PC-9 (cell line): ENCODE measurements around the gene DNAJC3. TPM values are rescaled to one million over a fixed set of nuclear protein-coding genes. Genes with fewer than 3 reads are reported as not detected.

ENCODE experiments used
- BruUV-seq: library from RNA; stranded (reverse); fragments of 400-500 nt; replicated peaks from 2 replicates; lab custom pipeline; 2021; lab: Mats Ljungman, UMichigan
- CTCF ChIA-PET: fragments of 300-600 bp; sonication (Branson Sonifier 250); formaldehyde crosslinking; loops from one replicate; lab custom pipeline; 2022; ENCODE audit warnings: antibody characterized with exemption; lab: Charles Lee
- POLR2A ChIA-PET: fragments of 300-600 bp; sonication (Branson Sonifier 250); formaldehyde crosslinking; loops from one replicate; lab custom pipeline; 2022; ENCODE audit warnings: antibody characterized with exemption; ENCODE audit not compliant: unreplicated experiment; lab: Charles Lee
- DNase-seq, 2 experiments: peaks; one replicate each; pipeline versions ENCODE4 v3.0.0 to v3.0.0-alpha.2; 2015 to 2022; ENCODE audit warnings: mixed read lengths in 1 of 2
- H2AFZ ChIP-seq: fragments of 200-600 bp; sonication (generic); 2 replicates; pipeline ENCODE4 v1.8.1; 2017; ENCODE audit warnings: antibody characterized with exemption
- H3F3A ChIP-seq: fragments of 200-600 bp; sonication (generic); 2 replicates; pipeline ENCODE4 v1.8.1; 2017; ENCODE audit warnings: antibody characterized with exemption, mild to moderate bottlenecking, low read depth; ENCODE audit not compliant: insufficient read depth
- H3K27ac ChIP-seq: fragments of 200-600 bp; sonication (generic); 2 replicates; pipeline ENCODE4 v1.6.1; 2016; ENCODE audit warnings: mixed run types
- H3K27me3 ChIP-seq: fragments of 200-600 bp; sonication (generic); 2 replicates; pipeline ENCODE4 v1.6.1; 2016; ENCODE audit warnings: low read depth, mixed run types; ENCODE audit not compliant: insufficient read depth
- H3K36me3 ChIP-seq: fragments of 200-600 bp; sonication (generic); 2 replicates; pipeline ENCODE4 v1.6.1; 2016; ENCODE audit warnings: low read depth, mixed run types
- H3K4me1 ChIP-seq: fragments of 200-600 bp; sonication (generic); replicated peaks from 2 replicates; pipeline ENCODE4 v1.6.1; 2016; ENCODE audit warnings: mixed run types; ENCODE audit not compliant: insufficient read depth
- H3K4me2 ChIP-seq: fragments of 200-600 bp; sonication (generic); 2 replicates; pipeline ENCODE4 v1.6.1; 2017; ENCODE audit warnings: mixed run types
- H3K4me3 ChIP-seq: fragments of 200-600 bp; sonication (generic); 2 replicates; pipeline ENCODE4 v1.6.1; 2016; ENCODE audit warnings: mixed run types
- H3K79me2 ChIP-seq: fragments of 200-600 bp; sonication (generic); 2 replicates; pipeline ENCODE4 v1.6.1; 2017; ENCODE audit warnings: low read depth, mixed run types
- H3K9me2 ChIP-seq: fragments of 200-600 bp; sonication (generic); 2 replicates; pipeline ENCODE4 v1.8.1; 2017; ENCODE audit warnings: mild to moderate bottlenecking; ENCODE audit not compliant: insufficient read depth
- H3K9me3 ChIP-seq: fragments of 200-600 bp; sonication (generic); 2 replicates; pipeline ENCODE4 v1.8.1; 2016; ENCODE audit warnings: low read depth; ENCODE audit not compliant: insufficient read depth
- H4K20me1 ChIP-seq: fragments of 200-600 bp; sonication (generic); 2 replicates; pipeline ENCODE4 v1.8.1; 2017; ENCODE audit not compliant: insufficient read depth
- EZH2 ChIP-seq: fragments of 200-600 bp; sonication (generic); IDR thresholded peaks from 2 replicates; pipeline ENCODE4 v1.8.0; 2017; ENCODE audit warnings: antibody characterized with exemption, low read depth
- intact Hi-C: fragments of 100-400 bp; cut with micrococcal nuclease; formaldehyde crosslinking; loops from one replicate; pipeline ENCODE4 v1.10.0; 2022; ENCODE audit not compliant: unreplicated experiment
- total RNA-seq: library from RNA; stranded (reverse); gene quantifications from 2 replicates; pipeline ENCODE4 v1.2.3, GENCODE V29; 2021
- TF ChIP-seq, protein P1 (sequence below): fragments of 200-600 bp; sonication (generic); conservative IDR thresholded peaks from 2 replicates; pipeline ENCODE4 v1.6.1; 2017; ENCODE audit warnings: mixed run types, antibody characterized with exemption, mild to moderate bottlenecking, moderate library complexity

DNAJC3 gene
- total RNA-seq, 1 experiment from 2014 or later = 10.5 TPM

DNA sequence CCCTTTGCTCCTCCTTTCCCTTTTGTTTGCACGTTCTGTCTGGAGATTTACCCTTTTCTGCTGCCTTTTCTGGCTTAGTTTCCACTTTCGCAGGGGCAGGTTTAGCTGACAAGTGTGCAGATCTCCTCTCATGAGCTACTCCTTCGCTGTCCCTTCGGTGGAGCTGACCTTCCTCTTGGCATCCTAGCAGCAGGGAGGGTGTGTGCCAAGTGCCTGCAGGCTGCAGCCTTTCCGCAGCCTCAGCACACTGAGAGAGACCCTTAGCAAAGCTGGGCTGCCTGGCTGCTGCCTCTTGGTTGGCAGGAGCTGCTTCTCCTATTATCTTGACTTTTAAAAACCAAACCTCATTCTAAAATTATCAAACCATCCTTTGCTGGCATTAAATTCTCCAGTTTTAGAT is 132.5 kb downstream of the DNAJC3 start:
- no peaks in the 10 kb centered on the region for H3F3A ChIP-seq
- H3K79me2 ChIP-seq = no peaks in the 10 kb centered on the region
- ChIA-PET POLR2A (no interaction called here), CTCF (interaction anchor here (0.6 kb wide), 1 partner anchor 45 kb away, joined by 8 read pairs; no protein-coding TSS in a partner anchor)
- intact Hi-C loops = no loop called here
- no peaks in the 10 kb centered on the region for H3K36me3 ChIP-seq
- H3K4me1 ChIP-seq = no peaks in the 10 kb centered on the region
- no TSS peak for BruUV-seq
- H3K4me2 ChIP-seq = no peak overlapping the region
- no peaks in the 10 kb centered on the region for H3K9me2 ChIP-seq
- H2AFZ ChIP-seq = no peak overlapping the region
- no peak for DNase-seq
- TF ChIP-seq EZH2 = no peak
- TF ChIP-seq, protein P1, sequence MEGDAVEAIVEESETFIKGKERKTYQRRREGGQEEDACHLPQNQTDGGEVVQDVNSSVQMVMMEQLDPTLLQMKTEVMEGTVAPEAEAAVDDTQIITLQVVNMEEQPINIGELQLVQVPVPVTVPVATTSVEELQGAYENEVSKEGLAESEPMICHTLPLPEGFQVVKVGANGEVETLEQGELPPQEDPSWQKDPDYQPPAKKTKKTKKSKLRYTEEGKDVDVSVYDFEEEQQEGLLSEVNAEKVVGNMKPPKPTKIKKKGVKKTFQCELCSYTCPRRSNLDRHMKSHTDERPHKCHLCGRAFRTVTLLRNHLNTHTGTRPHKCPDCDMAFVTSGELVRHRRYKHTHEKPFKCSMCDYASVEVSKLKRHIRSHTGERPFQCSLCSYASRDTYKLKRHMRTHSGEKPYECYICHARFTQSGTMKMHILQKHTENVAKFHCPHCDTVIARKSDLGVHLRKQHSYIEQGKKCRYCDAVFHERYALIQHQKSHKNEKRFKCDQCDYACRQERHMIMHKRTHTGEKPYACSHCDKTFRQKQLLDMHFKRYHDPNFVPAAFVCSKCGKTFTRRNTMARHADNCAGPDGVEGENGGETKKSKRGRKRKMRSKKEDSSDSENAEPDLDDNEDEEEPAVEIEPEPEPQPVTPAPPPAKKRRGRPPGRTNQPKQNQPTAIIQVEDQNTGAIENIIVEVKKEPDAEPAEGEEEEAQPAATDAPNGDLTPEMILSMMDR = no peak
- no peaks in the 10 kb centered on the region for H4K20me1 ChIP-seq
- no peak overlapping the region for H3K4me3 ChIP-seq
- H3K27me3 ChIP-seq = no peaks in the 10 kb centered on the region
- H3K27ac ChIP-seq = no peak overlapping the region
- H3K9me3 ChIP-seq = peaks cover 14% of the 10 kb centered on the region

DNA sequence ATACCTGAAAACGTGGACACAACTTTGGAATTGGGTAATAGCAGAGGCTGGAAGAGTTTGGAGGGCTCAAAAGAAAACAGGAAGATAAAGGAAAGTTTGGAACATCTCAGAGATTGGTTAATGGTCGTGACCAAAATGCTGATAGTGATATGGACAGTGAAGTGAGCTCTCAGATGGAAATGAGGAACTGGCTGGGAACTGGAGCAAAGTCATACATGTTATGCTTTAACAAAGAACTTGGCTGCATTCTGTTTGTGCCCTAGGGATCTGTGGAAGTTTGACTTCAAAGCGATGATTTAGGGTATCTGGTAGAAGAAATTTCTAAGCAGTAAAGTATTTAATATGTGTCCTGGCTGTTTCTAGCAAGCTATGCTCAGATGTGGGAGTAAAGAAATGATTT is 136.2 kb downstream of the DNAJC3 start:
- BruUV-seq = no TSS peak
- H4K20me1 ChIP-seq = no peaks in the 10 kb centered on the region
- POLR2A ChIA-PET = no interaction called here

DNA sequence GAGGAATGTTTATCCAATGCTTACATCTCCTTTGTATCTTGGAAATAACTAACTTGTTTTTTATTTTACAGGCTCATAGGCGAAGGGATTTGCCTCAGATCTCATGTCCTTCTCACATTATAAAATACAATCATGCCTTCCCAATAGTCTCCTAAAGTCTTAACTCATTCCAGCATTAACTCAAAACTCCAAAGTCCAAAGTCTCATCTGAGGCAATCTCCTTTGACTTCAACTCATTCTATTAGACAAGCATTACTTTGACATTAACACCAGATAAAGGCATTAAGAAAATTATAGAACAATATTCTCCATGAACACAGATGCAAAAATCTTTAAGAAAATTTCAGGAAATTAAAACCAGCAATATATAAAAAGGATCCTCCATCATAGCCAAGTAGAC is 137.6 kb downstream of the DNAJC3 start:
- POLR2A ChIA-PET = no interaction called here
- Histone ChIP-seq H3K9me2 (no peaks in the 10 kb centered on the region), H2AFZ (no peak overlapping the region), H3K36me3 (no peaks in the 10 kb centered on the region), H4K20me1 (no peaks in the 10 kb centered on the region), H3F3A (no peaks in the 10 kb centered on the region), H3K79me2 (no peaks in the 10 kb centered on the region), H3K4me1 (no peaks in the 10 kb centered on the region), H3K9me3 (peaks cover 10% of the 10 kb centered on the region; the same call in 1 of the 2 replicates), H3K4me3 (no peak overlapping the region), H3K4me2 (no peak overlapping the region), H3K27ac (no peak overlapping the region), H3K27me3 (no peaks in the 10 kb centered on the region)
- no TSS peak for BruUV-seq
- DNase-seq = no peak
- CTCF ChIA-PET = no interaction called here
- intact Hi-C loops = no loop called here
- no peak for TF ChIP-seq EZH2
- TF ChIP-seq, protein P1 = no peak

More for the DNA sequence above, 136.2 kb downstream of the DNAJC3 start:
- no peaks in the 10 kb centered on the region for H3K4me1 ChIP-seq
- H3K4me2 ChIP-seq = no peak overlapping the region
- no peak for DNase-seq
- no peaks in the 10 kb centered on the region for H3K36me3 ChIP-seq
- no peak overlapping the region for H3K27ac ChIP-seq
- H3K79me2 ChIP-seq = no peaks in the 10 kb centered on the region
- intact Hi-C loops = no loop called here
- no peaks in the 10 kb centered on the region for H3K9me2 ChIP-seq
- TF ChIP-seq, protein P1 = no peak
- no peak for TF ChIP-seq EZH2
- H3K4me3 ChIP-seq = no peak overlapping the region
- no peaks in the 10 kb centered on the region for H3F3A ChIP-seq
- peaks cover 10% of the 10 kb centered on the region; the same call in 1 of the 2 replicates for H3K9me3 ChIP-seq
- no peak overlapping the region for H2AFZ ChIP-seq
- CTCF ChIA-PET = no interaction called here
- no peaks in the 10 kb centered on the region for H3K27me3 ChIP-seq
